ENCODE measurements around the gene THBD.

DNA sequence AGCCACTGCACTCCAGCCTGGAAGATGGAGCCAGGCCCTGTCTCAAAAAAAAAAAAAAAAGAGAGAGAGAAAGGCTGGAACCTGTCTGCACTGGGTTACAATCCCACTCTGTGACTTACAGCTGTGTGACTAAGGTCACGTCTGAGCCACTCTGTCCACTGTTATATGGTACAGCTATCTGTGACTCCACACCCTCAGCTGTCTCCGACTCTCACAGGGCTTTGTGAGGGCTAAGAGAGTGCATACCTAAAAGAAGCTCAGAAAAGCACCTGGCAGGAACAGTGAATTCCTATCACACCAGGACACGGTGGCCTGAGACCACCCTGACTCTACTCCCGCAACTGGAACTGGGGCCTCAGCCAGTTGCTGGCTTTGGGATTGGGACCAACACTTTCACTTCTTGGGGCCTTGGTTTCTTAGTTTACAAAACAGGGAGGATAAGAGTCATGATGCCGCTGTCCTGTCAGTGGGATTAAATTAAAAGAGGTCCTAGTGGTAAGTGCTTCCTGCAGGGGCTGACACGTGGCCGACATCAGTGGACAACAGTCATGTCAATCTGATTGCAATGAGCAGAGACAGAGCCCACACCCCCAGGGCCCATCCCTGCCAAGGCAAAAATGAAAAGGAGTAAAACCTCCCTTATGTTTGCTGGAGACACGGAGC is 42.4 kb upstream of the THBD start:
- TF ChIP-seq, protein P1, sequence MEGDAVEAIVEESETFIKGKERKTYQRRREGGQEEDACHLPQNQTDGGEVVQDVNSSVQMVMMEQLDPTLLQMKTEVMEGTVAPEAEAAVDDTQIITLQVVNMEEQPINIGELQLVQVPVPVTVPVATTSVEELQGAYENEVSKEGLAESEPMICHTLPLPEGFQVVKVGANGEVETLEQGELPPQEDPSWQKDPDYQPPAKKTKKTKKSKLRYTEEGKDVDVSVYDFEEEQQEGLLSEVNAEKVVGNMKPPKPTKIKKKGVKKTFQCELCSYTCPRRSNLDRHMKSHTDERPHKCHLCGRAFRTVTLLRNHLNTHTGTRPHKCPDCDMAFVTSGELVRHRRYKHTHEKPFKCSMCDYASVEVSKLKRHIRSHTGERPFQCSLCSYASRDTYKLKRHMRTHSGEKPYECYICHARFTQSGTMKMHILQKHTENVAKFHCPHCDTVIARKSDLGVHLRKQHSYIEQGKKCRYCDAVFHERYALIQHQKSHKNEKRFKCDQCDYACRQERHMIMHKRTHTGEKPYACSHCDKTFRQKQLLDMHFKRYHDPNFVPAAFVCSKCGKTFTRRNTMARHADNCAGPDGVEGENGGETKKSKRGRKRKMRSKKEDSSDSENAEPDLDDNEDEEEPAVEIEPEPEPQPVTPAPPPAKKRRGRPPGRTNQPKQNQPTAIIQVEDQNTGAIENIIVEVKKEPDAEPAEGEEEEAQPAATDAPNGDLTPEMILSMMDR (IDR thresholded peaks at IDR 0.05): no peak
- no peak for TF ChIP-seq POLR2A (IDR thresholded peaks at IDR 0.05)
